ENCODE data around the gene BDH2.

The BDH2 gene

DNA sequence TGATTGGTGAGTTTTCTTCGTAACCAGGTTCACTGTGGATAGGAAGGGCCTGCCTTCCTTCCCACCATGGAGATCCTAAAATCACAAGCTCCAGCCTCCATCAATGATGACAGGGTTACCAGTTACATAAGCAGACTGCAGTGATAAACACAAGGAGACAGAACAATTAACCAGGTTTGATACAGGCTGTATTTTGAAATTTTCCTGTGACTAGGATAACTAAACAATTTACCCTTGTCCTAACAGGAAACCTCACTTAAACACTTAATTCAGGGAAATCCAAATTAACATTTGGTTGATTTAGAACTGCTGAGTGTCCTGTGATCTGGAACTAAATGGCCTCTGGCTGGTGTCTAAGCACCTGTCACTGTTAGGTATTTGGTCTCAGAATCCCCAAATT is 20.0 kb downstream of the BDH2 start:
- no peak for DNase-seq

DNA sequence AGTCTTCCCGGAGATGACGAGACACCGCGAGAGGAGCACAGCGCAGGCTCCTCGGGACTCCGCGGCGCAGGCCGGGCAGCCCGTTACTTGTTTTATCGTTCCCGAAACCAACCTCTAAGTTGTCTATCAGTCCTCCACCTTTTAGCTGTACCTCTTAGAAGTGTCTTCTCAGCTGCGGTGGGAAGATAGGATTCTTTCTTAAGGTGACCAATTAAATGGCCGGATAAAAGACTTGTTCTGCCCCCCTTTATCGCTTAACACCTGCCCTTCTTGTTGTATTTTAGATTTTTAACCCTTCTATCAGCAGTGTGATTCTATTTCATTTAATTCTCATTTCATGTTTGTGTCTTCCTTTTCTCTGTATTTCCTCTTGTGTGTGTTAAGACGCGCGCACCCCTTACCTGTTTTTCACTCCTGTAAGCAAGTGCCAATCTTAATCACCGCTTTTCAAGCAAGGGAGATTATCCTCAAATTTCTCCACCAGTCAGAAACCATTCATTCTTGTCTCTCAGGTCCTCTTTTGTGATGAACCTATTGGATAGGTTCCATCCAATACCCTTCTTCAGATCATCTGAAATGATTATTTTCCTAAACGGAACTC is 22.8 kb downstream of the BDH2 start, which contains the start of gene SLC9B2:
Gene SLC9B2, minus strand, starts transcription at position 15 of the 601 bp plus-strand sequence. CDS start 9,211 bp downstream, outside the sequence.
- DNase-seq: no peak

DNA sequence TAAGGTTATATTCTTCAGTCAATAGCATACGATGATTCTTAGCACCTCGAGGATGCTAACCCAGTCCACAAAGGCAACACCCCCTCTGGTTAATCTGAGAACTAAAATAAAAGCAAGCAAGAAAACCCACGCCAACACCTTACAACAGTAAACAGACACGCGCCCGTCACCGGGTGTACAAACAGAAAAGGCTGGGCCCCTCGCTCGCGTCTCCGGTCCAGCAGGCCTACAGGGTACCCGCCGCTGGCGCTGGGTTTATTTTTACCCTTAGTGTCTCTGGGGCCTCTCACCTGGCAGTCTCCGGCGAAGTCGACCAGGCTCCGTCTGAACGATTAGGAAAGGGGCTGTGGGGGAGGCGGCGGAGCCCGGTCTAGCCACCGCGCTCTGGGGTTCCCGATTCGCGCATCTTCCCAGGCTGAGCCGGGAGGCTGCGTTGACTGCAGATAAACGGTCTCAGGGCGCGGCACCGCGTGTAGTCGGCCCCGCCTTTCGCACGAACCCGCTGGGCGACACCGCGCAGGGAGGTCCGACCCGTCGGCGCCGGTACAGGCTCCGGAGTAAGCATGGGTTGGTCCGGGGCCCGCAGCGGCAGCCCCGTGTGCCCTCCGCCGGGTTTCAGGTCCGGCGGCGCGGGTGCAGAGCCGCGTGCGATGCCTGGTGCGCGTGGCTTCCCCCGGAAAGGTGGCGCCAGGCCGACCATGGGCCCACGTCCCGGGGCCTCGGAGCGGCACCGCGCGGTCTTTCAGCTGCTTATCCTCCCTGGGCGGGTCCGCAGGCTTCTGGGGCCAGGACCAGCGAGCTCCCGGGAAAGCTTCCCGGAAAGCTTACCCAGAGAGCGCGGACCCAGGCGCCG is 23.5 kb downstream of the BDH2 start:
- peak; percentile 58 to 90 (median 89) for DNase-seq

DNA sequence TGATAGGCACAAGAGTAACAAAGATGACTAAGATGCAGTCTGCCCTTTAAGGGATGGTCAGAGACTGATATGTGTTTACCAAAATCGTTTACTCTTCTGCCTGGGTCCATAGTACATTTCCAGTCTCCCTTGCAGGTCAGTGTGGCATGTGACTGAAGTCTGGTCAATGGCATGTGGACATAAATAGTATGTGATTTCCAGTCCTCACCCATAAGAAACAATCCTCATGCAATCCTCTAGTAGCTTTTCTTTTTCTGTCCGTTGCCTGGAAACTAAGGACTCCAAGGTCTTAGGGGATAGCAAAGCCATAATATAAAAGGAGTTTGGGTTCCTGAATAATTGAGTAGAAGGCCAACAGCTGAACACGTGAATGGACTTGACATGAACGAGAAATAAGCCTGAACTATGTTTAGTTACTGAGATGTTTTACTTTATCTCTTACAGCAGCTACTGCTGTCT is 24.2 kb downstream of the BDH2 start:
- DNase-seq: peak in 2 of 3 experiments; percentile 35 to 80

DNA sequence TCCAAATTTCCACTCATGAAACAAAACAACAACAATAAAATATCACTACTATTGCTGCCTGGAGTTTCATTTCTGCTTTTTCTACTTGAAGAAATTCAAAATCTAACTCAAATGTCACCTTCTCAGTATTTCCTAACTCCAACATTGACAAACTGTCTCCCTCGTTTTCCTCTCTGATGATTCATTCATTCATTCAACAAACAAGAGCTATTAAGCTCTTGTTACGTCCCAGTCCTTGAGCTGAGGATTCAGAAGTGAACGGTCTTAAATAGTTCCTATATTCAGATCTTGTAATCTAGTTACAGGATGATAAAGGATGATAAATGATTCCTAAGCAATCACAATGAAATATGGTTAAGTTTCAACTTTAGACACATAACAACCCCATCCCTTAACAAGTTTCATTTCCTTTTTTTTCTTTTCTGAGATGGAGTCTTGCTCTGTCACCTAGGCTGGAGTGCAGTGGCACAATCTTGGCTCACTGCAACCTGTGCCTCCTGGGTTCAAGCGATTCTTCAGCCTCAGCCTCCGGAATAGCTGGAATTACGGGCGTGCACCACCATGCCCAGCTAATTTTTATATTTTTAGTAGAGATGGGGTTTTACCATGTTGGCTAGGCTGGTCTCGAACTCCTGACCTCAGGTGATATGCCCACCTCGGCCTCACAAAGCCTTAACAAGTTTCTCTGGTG is 24.7 kb downstream of the BDH2 start:
- no peak for DNase-seq

DNA sequence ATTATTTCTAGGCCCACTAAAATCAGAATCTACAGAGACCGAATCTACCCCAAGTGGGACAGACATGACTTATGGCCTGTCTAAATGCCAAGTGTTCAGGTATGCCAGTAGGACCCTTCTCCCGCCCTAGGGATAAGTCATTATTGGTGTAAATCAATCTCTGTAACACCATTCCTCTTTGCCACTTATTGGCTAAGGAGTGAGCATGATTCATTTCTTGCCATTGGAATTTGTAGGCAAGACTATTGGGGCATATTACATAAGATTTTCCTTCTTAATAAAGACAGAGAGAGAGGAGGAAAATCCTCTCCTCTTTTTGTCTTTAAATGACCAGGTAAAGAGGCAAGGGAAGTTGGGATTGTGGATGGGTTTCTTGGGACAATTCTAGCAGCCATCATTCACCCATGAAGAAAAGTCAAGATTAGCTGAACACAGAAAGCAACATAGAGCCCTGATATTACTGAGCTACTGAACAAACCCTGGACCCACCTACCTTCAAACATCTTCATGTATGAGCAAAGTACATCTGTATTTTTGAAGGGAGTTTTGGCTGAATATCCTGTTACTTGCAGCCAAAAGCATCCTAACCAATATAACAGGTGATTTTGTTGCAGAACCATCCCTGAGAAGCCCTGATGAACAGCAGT is 25.7 kb downstream of the BDH2 start:
- no peak for DNase-seq

DNA sequence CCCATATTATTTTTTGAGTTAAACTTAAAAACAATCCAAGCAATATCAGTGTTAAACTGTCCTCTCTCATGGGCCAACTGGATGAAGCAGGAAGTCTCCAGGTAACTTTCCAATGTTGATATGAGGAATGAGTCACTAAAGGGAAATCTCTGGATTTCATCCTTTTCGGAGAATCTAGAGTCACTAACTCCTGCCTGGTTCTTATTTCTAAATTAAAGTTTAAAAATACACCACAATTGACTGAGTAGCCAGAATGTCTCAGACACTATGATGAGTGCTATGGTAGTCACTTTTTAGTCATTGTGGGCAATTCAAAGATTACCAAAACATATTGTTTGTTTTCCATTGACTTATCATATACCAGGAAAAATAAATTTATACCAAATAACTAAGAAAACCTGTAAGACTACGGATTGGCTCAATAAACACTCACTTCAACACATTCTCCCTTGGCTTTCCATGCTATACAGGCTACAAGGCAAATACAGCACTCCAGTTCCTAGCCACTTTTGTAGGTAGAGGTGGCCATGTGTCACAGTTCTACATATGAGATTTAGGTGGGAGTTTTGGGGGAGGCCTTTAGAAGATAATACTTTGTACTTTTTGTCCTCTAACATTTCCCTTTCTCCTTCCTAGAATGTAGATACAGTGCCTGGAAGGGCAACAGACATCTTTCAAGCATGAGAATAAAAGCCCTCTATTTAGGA is 31.6 kb downstream of the BDH2 start:
- no peak for DNase-seq

DNA sequence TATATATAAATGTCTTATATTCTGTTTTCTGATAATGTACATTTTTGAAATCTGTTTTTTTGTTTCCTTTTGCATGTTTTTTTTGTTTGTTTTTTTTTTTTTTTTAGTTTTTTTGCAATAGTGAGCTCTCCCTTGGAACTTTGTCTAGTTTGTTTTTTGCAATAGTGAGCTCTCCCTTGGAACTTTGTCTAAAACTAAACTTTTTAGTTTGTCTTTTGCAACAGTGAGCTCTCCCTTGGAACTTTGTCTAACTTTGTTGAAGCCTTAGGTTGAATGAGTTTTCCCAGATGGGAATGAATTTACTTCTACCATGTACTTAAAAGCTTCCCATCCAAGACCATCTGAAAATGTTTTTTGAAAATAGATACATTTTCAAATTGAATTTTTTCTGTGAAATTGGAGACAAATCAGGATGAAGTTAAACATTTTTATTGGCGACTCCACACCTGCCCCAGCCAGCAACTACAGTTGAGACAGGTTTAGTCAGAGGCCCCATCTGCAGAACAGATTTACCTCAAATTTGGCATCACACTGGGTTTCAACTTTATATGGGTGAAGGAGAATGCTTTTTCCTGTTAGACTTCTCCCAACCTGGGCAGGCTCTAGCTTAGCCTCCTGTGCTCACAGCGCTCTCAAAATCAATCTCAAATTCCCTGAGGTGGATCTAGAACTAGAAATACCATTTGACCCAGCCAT is 39.0 kb downstream of the BDH2 start:
- DNase-seq: no peak

DNA sequence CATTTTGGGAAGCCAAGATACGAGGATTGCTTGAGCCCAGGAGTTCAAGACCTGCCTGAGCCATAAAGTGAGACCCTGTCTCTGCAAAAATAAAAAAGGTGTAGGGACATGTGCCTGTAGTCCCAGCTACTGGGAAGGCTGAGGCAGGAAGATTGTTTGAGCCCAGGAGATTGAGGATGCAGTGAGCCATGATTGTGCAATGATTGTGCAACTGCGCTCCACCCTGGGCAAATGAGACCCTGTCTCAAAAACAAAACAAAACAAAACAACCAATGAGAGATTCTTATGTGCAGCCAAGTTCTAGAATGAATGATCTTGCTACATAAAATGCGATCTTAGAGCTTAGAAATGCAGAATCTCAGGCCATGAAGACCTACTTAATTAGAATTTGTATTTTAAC is 45.6 kb downstream of the BDH2 start:
- no peak for DNase-seq

DNA sequence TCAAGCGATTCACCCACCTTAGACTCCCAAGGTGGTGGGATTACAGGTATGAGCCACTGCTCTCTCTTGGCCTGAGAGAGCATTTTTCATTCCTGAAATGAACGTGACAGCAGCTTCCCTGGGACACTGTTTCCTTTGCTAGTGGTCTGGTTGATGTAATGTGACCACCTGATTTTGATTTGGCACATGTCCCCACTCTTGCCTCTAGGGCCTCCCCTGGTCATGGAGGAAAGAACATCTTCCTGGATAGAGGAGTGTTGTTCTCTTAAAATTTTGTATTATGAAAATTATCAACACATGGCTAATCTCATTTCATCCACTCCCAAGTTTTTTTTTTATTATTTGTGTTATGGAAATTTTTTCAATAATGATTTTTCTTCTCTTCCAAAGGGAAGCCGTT is 46.9 kb downstream of the BDH2 start:
- DNase-seq: no peak

DNA sequence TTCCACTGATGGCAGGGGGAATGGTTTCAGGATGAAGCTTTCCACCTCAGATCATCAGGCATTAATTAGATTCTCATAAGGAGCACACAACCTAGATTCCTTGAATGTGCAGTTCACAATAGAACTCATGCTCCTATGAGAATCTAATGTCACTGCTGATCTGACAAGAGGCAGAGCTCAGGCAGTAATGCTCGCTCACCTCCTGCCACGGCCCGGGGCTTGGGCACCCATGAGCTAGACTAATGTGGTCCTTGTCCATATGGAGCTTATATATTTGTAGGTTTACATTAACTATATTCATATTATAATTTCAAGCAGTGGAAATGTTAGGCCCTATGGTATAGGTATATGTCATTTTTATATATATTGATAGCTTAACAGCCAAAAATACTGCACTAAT is 47.5 kb downstream of the BDH2 start:
- no peak for DNase-seq

DNA sequence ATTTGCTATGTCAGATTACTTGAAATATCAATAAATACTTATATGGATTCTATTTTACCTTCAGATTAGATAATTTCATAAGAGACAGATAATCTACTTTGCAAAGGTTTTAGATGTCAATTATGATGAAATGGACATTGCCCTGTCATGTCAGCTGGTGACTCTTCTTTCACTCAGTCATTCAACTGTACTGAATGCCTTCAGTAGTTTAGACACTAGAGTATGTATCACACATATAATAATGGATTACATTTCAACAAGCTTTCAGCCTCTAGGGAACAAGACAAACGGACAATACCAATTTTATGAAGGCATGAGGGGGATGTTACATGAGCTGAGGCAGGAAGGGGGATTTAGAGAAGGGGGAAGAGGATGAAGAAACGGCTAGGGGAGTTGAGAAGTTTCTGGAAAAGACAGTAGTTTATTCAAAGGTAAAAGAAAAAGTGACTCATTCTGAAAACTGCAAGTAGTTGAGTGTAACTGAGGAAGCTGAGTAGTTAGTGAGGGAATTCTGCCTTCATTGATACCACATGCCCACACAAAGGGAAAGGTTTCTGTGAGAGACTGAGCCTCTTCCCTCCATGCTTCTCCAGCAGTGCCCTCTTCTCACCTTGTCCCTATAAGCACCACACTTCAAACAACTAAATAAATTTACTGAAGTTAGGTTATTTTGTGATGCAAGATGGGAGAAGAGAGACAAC is 48.7 kb downstream of the BDH2 start:
- no peak for DNase-seq

DNA sequence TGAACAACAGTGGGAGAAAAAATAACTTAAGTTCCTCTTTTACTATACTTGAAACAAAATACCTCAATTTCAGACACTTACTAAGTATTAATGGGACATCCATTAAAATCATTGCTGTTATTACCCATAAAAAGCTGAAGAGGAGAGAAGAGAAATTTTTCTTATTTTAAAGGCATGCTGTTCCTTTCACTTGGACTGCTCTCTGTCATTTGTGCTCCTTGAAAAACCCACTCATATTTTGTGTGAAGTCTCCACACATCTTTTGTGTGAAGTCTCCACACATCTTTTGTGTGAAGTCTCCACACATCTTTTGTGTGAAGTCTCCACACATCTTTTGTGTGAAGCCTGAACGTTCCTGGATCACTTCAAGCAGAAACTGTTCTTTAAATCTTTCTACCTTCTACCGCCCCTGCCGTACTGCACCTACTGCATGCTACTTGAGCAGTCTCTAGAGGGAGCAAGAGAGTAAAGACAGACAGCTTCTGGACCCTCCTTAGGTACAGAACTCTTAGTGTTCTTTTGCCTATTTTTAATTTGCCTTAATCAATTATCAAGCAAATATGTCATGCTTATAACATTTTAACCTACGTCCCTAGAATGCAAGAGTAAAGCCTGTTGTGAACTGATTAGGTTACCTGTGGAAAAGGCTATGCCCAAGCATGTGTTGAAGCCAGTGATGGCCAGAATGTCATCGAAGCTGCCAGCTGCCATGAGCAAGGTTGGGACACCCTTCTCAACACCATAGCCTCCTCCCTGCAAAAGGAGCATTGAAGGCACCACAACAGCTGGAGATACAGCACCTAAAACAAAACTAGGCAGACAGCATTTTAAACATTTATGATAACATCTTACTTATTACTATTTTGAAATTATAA is 53.0 kb downstream of the BDH2 start:
- DNase-seq: peak in 2 of 3 experiments; percentile 1 to 43

DNA sequence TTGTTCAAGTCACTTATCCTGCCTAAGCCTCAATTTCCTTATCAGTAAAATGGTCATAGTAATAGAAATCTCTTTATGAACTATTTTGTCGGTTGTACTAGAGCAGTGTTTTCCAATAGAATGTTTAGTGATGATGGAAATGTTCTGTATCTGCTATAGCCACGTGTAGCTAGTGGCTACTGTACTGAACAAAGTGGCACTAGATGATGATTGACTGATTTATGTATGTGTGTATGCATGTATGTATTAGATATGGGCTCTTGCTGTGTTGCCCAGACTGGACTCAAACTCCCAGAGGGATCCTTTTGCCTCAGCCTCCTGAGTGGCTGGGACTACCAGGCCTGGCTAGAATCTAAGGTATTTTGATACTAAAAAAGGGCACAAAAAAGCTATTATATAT is 55.5 kb downstream of the BDH2 start:
- no peak for DNase-seq

DNA sequence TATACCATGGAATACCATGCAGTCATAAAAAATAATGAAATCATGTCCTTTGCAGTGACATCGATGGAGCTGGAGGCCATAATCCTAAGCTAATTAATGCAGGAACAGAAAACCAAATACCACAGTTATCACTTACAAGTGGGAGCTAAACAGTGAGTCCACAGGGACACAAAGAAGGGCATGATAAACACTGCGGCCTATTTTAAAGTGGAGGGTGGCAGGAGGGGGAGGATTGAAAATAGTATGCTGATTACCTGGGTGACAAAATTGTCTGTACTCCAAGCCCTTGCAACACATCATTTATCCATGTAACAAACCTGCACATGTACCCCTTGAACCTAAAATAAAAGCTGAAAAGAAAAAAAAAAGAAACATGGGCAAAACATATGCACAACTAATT is 63.5 kb downstream of the BDH2 start:
- DNase-seq: no peak

DNA sequence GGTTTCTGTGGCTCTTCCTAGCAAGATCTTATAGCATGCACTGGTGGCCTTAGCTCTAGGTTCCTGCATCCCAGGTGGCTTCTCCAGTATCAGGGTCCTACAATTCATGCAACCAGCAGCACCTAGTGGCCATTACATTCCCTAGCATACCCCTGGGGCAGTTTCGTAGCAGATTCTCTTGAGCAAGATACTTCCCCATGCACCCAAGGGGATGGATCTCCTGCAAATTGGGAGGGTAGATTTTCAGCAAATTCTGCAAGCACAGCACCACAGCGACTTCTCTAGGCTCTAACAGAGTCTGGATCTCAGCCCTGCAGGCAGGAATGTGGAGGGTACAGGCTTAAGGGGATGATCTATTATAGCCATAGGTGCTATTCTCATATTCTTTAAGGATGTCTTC is 67.1 kb downstream of the BDH2 start:
- peak in 2 of 3 experiments; percentile 8 to 40 for DNase-seq

DNA sequence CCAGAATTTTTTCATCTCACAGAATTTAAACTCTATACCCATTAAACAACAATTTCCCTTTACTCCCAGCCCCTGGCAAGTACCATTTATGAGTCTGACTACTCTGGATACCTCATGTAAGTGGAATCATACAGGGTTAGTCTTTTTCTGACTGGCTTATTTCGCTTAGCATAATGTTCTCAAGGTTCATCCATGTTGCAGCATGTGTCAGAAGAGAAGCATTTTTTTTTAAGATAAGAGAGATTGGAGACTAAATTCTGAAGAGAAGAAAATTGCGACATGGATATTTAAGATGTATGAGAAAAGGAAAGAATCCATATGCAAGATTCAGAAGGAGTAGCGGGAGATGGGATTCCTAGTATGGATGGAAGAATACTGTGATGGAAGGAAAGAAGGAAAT is 68.8 kb downstream of the BDH2 start:
- DNase-seq: no peak

DNA sequence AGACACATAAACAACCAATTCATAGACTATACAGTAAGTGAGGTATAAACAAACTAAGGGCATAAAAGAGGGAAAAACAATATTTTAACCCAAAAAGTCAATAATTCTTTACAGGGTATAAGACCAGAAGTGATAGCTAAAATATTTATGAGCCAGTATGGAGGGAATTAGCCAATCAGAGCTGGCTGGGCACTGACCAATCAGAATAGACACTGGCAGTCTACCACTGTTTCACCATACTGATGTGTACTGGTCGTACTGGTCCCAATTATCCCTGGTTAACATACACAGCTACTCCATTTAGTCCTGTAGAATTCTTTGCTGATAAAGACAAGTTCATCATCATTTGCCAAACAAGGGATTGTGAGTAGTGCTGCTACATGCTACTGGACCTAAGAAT is 70.3 kb downstream of the BDH2 start:
- DNase-seq: no peak
